SK-N-DZ (cell line): ENCODE measurements around the gene NCK2. TPM values are rescaled to one million over a fixed set of nuclear protein-coding genes. Genes with fewer than 3 reads are reported as not detected.

Experiments used
- DNase-seq: peaks from one replicate; pipeline ENCODE4 v3.0.0-alpha.2; 2015; ENCODE audit warnings: low spot score
- polyA plus RNA-seq, 2 experiments: library from polyadenylated mRNA; depleted of rRNA; stranded (reverse); fragments of >200 nt; gene quantifications; 2 replicates each; pipeline ENCODE4 v1.2.3, GENCODE V29; 2014

The NCK2 gene
- polyA plus RNA-seq (2014; cell fraction: cytosol; rRNA removed), result 54.9 and 64.1 TPM in 2 replicates
- 18.0 and 25.8 TPM in 2 replicates for polyA plus RNA-seq (2014; cell fraction: nucleus; rRNA removed)

- DNase-seq, result peak; percentile 31
Observed at GRCh38 chr2:105744909-105745853, at the start of gene NCK2. Gene NCK2, plus strand, starts transcription at chr2:105744912. Its CDS starts 110,152 bp downstream, at chr2:105855064.

GRCh38 chr2:105697781-105698449 lies 46.8 kb upstream of the NCK2 start:
- DNase-seq, result no peak

- DNase-seq, result no peak
Observed at GRCh38 chr2:105698820-105699219, 45.9 kb upstream of the NCK2 start.

- no peak for DNase-seq
Observed at GRCh38 chr2:105701042-105701441, 43.7 kb upstream of the NCK2 start.

GRCh38 chr2:105708697-105709096 lies 36.0 kb upstream of the NCK2 start:
- DNase-seq, result no peak

GRCh38 chr2:105711394-105711793 lies 33.3 kb upstream of the NCK2 start:
- DNase-seq, result no peak

- DNase-seq, result no peak
Observed at GRCh38 chr2:105712166-105712915, 32.4 kb upstream of the NCK2 start.

- no peak for DNase-seq
Observed at GRCh38 chr2:105712981-105713596, 31.6 kb upstream of the NCK2 start.

GRCh38 chr2:105714141-105714540 lies 30.6 kb upstream of the NCK2 start:
- no peak for DNase-seq

GRCh38 chr2:105718846-105719481 lies 25.7 kb upstream of the NCK2 start:
- no peak for DNase-seq

GRCh38 chr2:105721991-105722511 lies 22.7 kb upstream of the NCK2 start:
- DNase-seq, result no peak

- DNase-seq, result no peak
Observed at GRCh38 chr2:105722726-105723297, 21.9 kb upstream of the NCK2 start.

- DNase-seq, result no peak
Observed at GRCh38 chr2:105723431-105723830, 21.3 kb upstream of the NCK2 start.

GRCh38 chr2:105725388-105725787 lies 19.3 kb upstream of the NCK2 start:
- DNase-seq, result no peak

GRCh38 chr2:105730170-105730569 lies 14.5 kb upstream of the NCK2 start:
- no peak for DNase-seq

GRCh38 chr2:105731511-105731910 lies 13.2 kb upstream of the NCK2 start:
- no peak for DNase-seq

GRCh38 chr2:105732101-105732500 lies 12.6 kb upstream of the NCK2 start:
- no peak for DNase-seq

- no peak for DNase-seq
Observed at GRCh38 chr2:105732955-105733607, 11.6 kb upstream of the NCK2 start.

- no peak for DNase-seq
Observed at GRCh38 chr2:105733875-105734274, 10.8 kb upstream of the NCK2 start.
